HCT116 (cell line): ENCODE data around the gene MBTPS1.

Source experiments
- EGR1 ChIP-seq: IDR thresholded peaks from 2 replicates; pipeline ENCODE4 v1.6.1; 2012; ENCODE audit warnings: low read depth
- EZH2 ChIP-seq: fragments of 200-600 bp; sonication (generic); IDR thresholded peaks from 2 replicates; pipeline ENCODE4 v1.6.1; 2017; ENCODE audit warnings: antibody characterized with exemption, mixed run types
- POLR2A ChIP-seq: IDR thresholded peaks from 2 replicates; pipeline ENCODE4 v1.7.0; 2011; ENCODE audit warnings: borderline replicate concordance; ENCODE audit not compliant: insufficient read depth, insufficient read length; ENCODE audit errors: extremely low read depth
- RAD21 ChIP-seq: IDR thresholded peaks from 2 replicates; pipeline ENCODE4 v1.6.1; 2012; ENCODE audit warnings: low read depth, mild to moderate bottlenecking
- ZFX ChIP-seq: fragments of 450-650 bp; IDR thresholded peaks from 2 replicates; pipeline ENCODE4 v1.6.1; 2017
- TF ChIP-seq, protein P1 (sequence below), 3 experiments: fragments of 200-600 bp in 1 of 3; sonication (generic) in 1 of 3; IDR thresholded peaks in 2 of 3; conservative IDR thresholded peaks in 1 of 3; 2 replicates each; pipeline ENCODE4 v1.5.1; 2012 to 2017; ENCODE audit warnings: low read depth in 2 of 3, low read length in 2 of 3, antibody characterized with exemption in 1 of 3, borderline replicate concordance in 1 of 3, control low read depth in 1 of 3, mild to moderate bottlenecking in 1 of 3, mixed read lengths in 1 of 3, mixed run types in 1 of 3, moderate library complexity in 1 of 3; ENCODE audit not compliant: insufficient read depth in 1 of 3

DNA sequence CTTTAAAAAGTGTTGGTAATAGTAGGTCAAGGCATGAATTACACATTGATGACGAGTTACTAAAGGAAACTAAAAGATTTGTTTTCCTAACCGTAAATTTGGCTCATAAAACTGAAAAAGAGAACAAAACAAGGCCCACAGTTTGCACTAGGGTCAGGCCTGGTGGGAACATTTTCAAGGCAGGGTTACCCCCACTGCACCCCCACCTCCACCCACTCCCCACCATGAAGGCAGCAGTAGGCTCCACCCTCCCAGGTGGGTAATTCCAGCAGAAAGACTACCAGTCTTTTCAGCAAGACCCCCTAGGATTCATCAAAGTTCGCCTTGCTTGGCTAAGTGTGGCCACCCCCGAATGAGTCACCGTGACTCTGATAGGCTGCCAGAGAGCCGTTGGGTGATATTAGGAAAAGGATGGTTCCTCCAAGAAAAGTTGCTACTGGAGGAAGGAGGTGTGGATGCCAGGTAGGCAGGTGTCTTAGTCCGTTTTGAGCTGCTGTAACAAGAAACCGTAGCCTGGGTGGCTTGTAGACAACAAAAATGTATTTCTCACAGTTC, 37.0 kb upstream of the MBTPS1 start:
- TF ChIP-seq POLR2A (no peak), ZFX (no peak), EGR1 (no peak), EZH2 (no peak), RAD21 (no peak)
- TF ChIP-seq, protein P1, sequence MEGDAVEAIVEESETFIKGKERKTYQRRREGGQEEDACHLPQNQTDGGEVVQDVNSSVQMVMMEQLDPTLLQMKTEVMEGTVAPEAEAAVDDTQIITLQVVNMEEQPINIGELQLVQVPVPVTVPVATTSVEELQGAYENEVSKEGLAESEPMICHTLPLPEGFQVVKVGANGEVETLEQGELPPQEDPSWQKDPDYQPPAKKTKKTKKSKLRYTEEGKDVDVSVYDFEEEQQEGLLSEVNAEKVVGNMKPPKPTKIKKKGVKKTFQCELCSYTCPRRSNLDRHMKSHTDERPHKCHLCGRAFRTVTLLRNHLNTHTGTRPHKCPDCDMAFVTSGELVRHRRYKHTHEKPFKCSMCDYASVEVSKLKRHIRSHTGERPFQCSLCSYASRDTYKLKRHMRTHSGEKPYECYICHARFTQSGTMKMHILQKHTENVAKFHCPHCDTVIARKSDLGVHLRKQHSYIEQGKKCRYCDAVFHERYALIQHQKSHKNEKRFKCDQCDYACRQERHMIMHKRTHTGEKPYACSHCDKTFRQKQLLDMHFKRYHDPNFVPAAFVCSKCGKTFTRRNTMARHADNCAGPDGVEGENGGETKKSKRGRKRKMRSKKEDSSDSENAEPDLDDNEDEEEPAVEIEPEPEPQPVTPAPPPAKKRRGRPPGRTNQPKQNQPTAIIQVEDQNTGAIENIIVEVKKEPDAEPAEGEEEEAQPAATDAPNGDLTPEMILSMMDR (IDR thresholded peaks at IDR 0.05 in 2 of 3, conservative IDR thresholded peaks at IDR 0.05 in 1 of 3; ENCODE audit: borderline replicate concordance in 1 of 3, insufficient read depth in 1 of 3, low read depth in 2 of 3, low read length in 2 of 3) = no peak
